ENCODE results near the gene LIN28B. TPM values are rescaled to one million over a fixed set of nuclear protein-coding genes. Genes with fewer than 3 reads are reported as not detected.
"Not testable (repeated sequence)": the region's sequence is repeated elsewhere in the genome, so short reads cannot be mapped to it uniquely, and the experiment has no call there.

The LIN28B gene
- polyA plus RNA-seq, 6 donors from 2014 or later, result not detected

DNA sequence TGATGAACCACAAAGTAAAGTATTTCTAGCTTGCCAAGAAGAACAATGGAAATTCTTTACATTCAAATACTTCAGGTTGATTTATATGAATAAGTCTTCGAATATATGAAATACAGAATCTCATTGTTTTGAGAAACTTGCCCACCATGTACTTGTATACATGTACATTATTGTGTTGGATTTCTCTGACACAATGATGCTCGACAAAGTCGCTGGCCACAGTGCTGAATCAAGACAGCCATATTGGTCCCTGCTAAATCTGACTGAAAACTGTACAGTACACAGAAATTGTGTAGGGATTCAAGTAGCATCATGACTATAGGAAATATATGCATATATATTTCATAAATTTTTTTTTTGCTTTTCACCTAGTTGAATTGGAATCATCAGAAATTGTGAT is 13.1 kb upstream of the LIN28B start:
- DNase-seq, result no peak
- Mint-ChIP-seq H3K4me1 (peaks cover 0 to 7% (median 4%) of the 10 kb centered on the region in 3 donors), H3K27me3 (peaks cover 23 to 32% (median 23%) of the 10 kb centered on the region in 3 donors), H3K4me3 (no peak overlapping the region), H3K27ac (no peak overlapping the region), H3K9me3 (peaks cover 0 to 22% (median 9%) of the 10 kb centered on the region in 7 donors), H3K36me3 (no peaks in the 10 kb centered on the region)
- no peak for ATAC-seq (ENCODE audit: low read depth in 2 of 2)

DNA sequence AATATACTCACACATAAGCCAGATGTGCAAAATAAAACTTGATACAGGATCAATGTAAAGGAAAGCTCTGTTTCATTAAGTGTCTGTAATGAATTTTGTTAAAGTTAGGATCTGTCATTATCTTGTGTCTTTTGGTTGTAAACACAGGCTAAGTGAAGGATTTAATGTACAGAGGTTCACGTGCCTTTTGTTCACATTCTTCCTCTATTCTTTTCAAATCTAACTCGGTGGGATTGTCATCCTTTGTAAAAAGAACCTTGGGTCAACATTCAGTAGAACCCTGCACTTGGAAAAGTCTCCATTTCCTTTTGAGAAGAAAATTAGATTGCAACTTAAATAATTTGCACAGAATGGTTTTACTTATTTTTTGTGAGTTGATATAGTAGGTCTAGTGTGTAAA is 7.7 kb upstream of the LIN28B start:
- DNase-seq (no peak), ATAC-seq (ENCODE audit: low read depth in 2 of 2) (no peak)
- Mint-ChIP-seq H3K4me3 (no peak overlapping the region), H3K36me3 (peaks cover 5 to 8% of the 10 kb centered on the region in 2 donors), H3K9me3 (peaks cover 3 to 11% (median 5%) of the 10 kb centered on the region in 7 donors), H3K27ac (no peak overlapping the region), H3K4me1 (peaks cover 0 to 5% (median 4%) of the 10 kb centered on the region in 3 donors), H3K27me3 (peaks cover 29 to 37% (median 34%) of the 10 kb centered on the region in 3 donors)

DNA sequence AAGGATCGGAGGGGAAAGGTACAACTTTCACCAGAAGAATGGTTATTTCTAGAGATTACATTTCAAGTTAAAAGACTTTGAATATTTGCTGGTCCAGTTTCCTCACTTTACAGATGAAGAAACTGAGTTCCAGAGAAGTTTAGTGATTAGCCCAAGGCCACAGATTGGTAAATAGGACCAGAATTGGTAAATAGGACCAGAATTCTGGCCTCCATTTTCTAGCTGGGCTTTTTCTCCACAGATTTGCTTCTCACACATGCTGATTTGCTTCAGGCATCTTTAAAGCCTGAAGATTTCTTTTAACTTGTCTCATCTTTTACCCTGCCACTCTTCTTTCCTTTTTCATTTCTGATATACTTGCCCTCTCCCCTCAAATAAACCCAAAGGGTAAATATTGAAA is 5.2 kb upstream of the LIN28B start:
- H3K9me3 Mint-ChIP-seq, result peaks cover 7 to 25% (median 9%) of the 10 kb centered on the region in 7 donors
- no peak overlapping the region for H3K27ac Mint-ChIP-seq
- H3K36me3 Mint-ChIP-seq, result peaks cover 5 to 8% of the 10 kb centered on the region in 2 donors
- peaks cover 52 to 59% (median 55%) of the 10 kb centered on the region in 3 donors for H3K27me3 Mint-ChIP-seq
- no peak overlapping the region for H3K4me3 Mint-ChIP-seq
- ATAC-seq (ENCODE audit: low read depth in 2 of 2) (no peak), DNase-seq (no peak)
- peaks cover 1 to 6% (median 5%) of the 10 kb centered on the region in 3 donors for H3K4me1 Mint-ChIP-seq

DNA sequence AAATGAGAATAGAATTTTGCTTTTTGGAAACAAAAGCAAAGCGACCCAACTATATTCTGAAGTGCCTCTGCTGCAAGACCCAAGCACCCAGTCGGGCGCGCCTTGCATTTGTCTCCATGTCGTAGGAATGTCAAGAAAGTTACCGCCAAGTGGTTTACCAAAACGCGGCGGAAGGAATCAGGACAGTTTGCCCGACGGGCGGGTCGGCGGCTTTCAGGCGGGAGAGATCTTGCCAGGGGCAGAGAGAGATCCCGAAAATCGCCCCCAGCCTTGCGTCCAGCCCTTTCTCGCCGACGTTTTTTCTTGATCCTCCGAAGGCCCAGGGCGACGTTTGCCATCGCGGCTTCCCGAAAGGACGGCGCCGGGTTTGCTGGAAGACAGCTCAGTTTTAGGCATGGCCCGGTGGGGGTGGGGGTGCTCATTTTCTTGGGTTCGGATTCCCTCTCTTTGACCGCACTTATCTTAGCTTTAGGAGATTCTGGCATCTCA is 4.0 kb upstream of the LIN28B start:
- Mint-ChIP-seq H3K4me3 (peak overlapping the region in 1 of 8 donors; percentile 65), H3K4me1 (peaks cover 6 to 19% (median 12%) of the 10 kb centered on the region in 3 donors), H3K27me3 (peaks cover 59 to 65% (median 63%) of the 10 kb centered on the region in 3 donors), H3K9me3 (peaks cover 8 to 34% (median 16%) of the 10 kb centered on the region in 7 donors), H3K27ac (peak overlapping the region in 1 of 6 donors; percentile 78), H3K36me3 (peaks cover 5 to 8% of the 10 kb centered on the region in 2 donors)
- no peak for ATAC-seq (ENCODE audit: low read depth in 2 of 2)
- no peak for DNase-seq

DNA sequence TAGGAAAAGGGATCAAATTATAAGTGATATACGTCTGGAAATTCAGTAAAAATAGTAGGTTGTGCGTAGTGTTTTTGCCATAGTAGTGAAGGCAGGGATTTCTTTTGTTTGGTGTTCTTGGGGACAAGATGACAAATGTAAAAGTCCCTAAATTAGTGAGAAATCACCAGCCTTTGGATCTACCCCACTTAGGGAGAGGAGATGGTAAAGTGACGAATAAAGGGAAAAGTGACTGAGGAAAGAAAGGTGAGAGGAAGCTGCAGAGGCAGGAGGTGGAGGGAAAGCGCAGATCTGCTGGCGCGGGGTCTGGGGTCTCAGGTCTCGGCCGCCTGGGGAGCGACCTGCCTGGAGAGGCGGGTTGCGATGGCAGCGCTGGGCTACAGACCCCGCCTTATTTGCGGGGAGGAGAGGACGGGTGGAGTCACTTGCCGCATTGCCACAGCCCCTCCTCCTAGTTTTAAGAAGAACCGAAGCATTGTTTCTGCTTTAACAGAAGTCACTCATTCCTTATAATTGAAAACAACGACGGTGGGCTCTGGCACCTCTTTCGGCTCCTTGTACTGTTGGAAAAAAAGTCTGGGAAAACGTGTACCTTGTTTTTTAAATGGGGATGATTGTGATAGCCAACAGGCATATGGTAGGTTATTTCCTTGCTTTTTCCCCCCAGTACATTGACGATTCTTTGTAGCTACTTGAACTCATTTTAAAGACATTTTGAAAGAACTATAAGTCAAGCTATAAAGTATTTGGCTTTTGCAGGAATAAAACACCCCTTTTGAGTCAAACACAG is 3.3 kb upstream of the LIN28B start:
- H3K4me1 Mint-ChIP-seq, result peaks cover 6 to 22% (median 12%) of the 10 kb centered on the region in 3 donors
- not testable (repeated sequence) for H3K4me3 Mint-ChIP-seq; DNase-seq; H3K36me3 Mint-ChIP-seq; ATAC-seq (ENCODE audit: low read depth in 2 of 2)
- H3K9me3 Mint-ChIP-seq, result peaks cover 8 to 37% (median 16%) of the 10 kb centered on the region in 7 donors
- H3K27ac Mint-ChIP-seq, result peak overlapping the region in 1 of 6 donors; percentile 34
- peaks cover 63 to 70% (median 68%) of the 10 kb centered on the region in 3 donors for H3K27me3 Mint-ChIP-seq

DNA sequence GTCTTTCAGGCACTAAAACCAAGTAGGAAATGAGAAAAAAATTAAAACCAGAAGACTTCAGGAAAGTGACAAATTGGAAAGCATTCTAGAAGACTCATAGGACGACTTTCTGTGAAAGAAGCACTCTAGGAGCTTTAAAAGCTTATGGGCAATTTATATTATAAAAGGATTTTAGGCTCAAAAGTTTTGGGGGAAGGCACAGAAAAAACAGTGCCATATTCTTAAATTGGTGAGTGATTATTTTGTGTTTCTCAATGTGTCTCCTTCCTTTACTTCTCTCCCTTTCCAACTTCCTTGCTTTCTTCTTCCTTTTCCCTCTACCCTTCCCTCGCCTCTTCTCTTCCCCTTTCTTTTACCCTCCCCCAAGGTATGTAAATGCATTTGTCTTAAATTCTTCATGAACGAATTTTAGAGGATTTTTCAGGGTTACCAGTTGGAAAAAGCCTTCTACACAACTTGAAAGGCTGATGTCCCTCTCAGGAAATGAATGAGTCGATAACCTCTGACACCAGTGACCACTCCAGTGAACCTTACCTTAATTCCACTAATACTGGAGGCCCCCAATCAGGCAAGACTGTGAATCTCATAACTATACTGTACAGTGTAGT is 2.6 kb upstream of the LIN28B start:
- ATAC-seq (ENCODE audit: low read depth in 2 of 2) (no peak), DNase-seq (no peak)
- Mint-ChIP-seq H3K9me3 (peaks cover 8 to 37% (median 16%) of the 10 kb centered on the region in 7 donors), H3K4me3 (no peak overlapping the region), H3K4me1 (peaks cover 6 to 22% (median 12%) of the 10 kb centered on the region in 3 donors), H3K27me3 (peaks cover 66 to 73% (median 71%) of the 10 kb centered on the region in 3 donors), H3K27ac (no peak overlapping the region), H3K36me3 (peaks cover 5 to 8% of the 10 kb centered on the region in 2 donors)

DNA sequence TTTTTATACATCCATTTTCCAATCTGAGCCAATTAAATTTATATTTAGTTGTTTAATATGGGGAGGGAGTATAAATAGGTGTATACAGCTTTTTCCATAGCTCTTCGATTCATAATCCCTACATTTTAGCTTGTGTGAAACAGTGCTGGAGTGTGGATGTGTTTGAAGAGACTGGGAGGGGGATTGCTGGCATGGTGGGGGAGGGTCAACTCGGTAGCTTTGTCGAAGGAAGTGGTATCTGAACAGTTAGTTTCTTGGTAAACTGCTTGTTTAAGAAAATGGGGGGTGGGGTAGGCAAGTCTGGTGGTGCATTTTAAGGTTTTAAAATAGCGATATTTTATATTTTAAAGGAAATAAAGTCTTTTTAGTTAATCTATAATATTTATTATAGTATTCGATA is 1.4 kb upstream of the LIN28B start:
- H3K27ac Mint-ChIP-seq, result no peak overlapping the region
- H3K4me3 Mint-ChIP-seq, result no peak overlapping the region
- H3K9me3 Mint-ChIP-seq, result peaks cover 8 to 37% (median 16%) of the 10 kb centered on the region in 7 donors
- no peak for ATAC-seq (ENCODE audit: low read depth in 2 of 2)
- peaks cover 66 to 74% (median 68%) of the 10 kb centered on the region in 3 donors for H3K27me3 Mint-ChIP-seq
- peaks cover 6 to 22% (median 12%) of the 10 kb centered on the region in 3 donors for H3K4me1 Mint-ChIP-seq
- no peak for DNase-seq
- peaks cover 5 to 8% of the 10 kb centered on the region in 2 donors for H3K36me3 Mint-ChIP-seq

DNA sequence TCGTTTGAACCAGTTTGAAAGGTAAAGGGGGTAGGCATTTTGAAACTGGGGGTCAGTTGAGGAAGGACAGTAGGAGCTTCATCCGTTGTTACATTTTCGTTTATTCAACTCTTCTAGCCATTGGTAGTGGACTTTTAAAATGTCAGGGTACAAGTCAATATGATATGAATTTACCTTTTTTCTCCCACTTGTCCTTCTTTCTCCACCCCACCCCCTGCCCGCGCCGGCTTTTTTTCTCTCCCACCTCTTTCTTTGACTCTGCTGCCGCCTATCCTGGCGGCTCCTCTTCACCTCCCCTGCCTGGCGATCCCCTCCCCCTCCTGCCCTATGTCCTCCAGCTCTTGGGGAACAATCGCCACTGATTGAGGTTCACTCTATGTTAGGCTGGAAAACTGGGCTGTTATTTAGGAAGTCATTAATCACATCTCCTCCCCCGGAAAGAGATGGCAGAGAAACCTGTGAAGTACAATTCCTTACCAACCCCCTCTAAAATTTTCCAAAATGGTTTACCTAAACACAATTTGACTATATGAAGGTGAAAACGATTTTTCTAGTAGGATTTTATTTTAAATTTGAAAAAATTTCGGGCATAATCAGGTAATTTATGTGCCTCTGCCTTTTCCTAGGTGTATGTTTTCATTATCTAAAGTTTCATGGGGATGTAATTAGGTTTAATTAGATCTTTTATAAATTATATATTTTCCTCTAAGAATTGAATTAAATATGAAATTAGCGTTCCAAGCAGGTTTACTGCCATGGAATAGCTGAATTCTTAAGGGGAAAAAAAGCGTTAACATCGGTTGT is 778 bp upstream of the LIN28B start:
- ATAC-seq (ENCODE audit: low read depth in 2 of 2), result no peak
- H3K27ac Mint-ChIP-seq, result no peak overlapping the region

DNA sequence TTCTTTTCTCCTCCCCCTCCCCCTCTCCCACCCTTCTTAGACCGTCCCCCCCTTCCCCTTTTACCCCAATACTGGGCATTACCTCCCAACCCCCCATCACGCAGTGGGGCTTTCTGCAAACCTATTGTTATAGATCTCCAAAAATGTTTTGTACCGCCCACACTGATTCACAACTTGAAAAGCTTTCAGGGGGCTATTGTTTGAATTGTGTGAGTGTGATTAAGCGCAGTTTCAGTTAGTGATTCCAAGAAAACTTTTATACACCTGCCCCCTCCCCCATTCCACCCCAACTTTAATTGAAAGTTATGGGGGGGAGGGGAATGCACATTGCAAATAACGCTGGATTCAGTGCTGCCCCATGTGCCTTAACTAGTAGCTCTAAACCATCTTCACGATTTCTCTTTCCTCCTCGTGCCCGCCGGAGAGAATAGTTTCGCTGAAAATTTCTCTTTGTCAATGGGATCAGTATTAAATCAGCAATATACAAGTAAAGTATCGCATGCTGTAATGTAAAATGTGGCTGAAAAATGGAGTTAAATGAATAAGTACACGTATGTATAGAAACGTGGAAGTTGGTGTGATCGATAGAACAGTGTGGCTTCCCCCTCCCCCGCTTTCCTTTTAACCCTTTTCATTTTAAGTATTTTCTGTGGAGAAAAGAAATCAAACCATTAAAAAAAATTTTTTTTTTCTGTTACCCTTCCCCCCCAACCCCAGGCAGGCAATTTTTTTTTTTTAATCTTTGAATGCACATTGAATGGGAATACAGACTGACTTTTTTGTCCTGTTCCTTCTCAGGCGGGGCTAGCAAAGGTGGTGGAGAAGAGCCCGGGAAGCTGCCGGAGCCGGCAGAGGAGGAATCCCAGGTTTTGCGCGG is 632 bp downstream of the LIN28B start:
- H3K36me3 Mint-ChIP-seq, result peaks cover 5 to 8% of the 10 kb centered on the region in 2 donors

More for the DNA sequence above, 778 bp upstream of the LIN28B start:
- Mint-ChIP-seq H3K27me3 (peaks cover 63 to 72% (median 66%) of the 10 kb centered on the region in 3 donors), H3K4me1 (peaks cover 6 to 22% (median 12%) of the 10 kb centered on the region in 3 donors), H3K4me3 (no peak overlapping the region), H3K9me3 (peaks cover 8 to 37% (median 16%) of the 10 kb centered on the region in 7 donors), H3K36me3 (peaks cover 5 to 8% of the 10 kb centered on the region in 2 donors)
- DNase-seq, result no peak

DNA sequence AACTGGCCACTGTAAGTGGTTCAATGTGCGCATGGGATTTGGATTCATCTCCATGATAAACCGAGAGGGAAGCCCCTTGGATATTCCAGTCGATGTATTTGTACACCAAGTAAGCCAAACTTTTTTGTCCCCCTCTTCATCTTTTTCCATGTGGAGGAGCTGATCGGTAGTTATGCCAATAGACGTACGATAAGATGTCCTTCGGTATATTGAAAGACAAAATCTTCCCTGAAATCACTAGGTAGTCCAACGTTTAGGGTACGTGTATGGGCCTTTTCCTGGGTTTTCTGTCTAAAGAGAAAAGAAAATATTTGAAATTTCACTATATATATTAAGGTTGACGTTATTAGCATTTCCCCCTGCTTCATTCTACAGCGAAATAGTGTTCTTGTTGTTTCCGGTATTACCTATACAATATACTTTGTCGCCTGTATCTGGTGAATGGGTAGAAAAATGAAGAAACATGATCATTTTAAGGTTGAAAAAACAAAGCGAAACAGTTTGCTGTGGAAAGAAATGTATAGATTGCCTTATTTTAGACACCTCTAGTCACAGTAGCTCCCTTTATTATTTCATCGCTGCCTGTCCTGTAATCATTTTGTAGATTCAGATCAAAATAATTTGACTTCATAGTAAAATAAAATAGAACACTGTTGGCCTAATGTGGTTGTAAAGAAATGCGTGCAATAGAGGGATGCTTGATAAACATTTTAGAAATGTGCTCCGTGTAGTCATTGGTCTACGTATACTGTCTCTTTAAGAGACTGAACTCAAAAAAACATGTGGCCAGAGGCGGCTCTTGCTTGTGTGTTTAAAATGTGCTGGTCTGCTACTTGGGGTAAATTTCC is 1.5 kb downstream of the LIN28B start:
- Mint-ChIP-seq H3K27me3 (peaks cover 53 to 58% (median 57%) of the 10 kb centered on the region in 3 donors), H3K4me1 (peaks cover 6 to 19% (median 9%) of the 10 kb centered on the region in 3 donors), H3K9me3 (peaks cover 6 to 28% (median 11%) of the 10 kb centered on the region in 7 donors), H3K4me3 (peak overlapping the region in 1 of 8 donors; percentile 9), H3K27ac (no peak overlapping the region), H3K36me3 (peaks cover 1 to 3% of the 10 kb centered on the region in 2 donors)
- no peak for ATAC-seq (ENCODE audit: low read depth in 2 of 2)
- no peak for DNase-seq

More for the DNA sequence above, 632 bp downstream of the LIN28B start:
- H3K4me3 Mint-ChIP-seq, result peak overlapping the region in 2 of 8 donors; percentile 48 to 84
- H3K4me1 Mint-ChIP-seq, result peaks cover 6 to 22% (median 12%) of the 10 kb centered on the region in 3 donors
- H3K27ac Mint-ChIP-seq, result peak overlapping the region in 1 of 6 donors; percentile 47
- DNase-seq (no peak), ATAC-seq (ENCODE audit: low read depth in 2 of 2) (no peak)
- peaks cover 56 to 65% (median 63%) of the 10 kb centered on the region in 3 donors for H3K27me3 Mint-ChIP-seq
- H3K9me3 Mint-ChIP-seq, result peaks cover 8 to 32% (median 16%) of the 10 kb centered on the region in 7 donors

DNA sequence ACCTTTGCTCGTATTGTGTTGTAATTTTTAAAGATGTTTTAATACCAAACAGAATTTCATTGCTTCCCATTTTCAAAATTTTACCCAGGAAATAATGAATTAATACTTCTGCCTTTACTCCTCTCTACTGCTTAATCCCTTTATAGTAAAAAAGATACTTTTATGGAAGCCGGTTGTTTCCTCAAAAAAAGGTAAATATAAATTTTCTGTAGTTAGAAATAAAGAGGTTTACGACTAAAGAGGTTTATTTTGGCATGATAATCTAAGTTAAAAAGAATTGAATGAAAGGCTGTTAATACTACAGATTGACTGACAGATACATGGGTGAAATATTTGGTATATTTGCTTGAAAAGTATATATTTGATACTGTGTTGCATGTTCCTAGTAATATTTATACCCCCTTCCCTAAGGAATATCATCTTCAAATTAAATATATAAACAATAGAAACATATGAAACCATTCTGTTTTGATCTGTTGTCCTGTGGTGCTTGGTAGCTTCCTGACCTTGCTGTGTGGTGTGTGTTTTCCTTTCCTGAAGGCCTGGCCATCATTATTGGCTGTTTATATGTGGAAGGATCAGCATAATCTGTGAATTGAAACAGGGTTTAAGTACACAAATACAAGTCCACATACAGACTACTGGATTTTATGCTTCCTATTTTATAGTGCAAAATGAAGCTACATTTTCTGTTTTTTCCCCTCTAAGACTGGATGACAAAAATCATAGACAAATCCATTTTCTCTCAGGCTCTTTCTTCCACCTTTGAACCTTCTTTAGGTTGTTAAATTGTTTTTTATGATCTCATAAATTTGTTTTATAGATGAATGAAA is 2.3 kb downstream of the LIN28B start:
- peaks cover 6 to 16% (median 8%) of the 10 kb centered on the region in 3 donors for H3K4me1 Mint-ChIP-seq
- DNase-seq (no peak), ATAC-seq (ENCODE audit: low read depth in 2 of 2) (no peak)
- H3K27me3 Mint-ChIP-seq, result peaks cover 44 to 49% (median 48%) of the 10 kb centered on the region in 3 donors
- H3K4me3 Mint-ChIP-seq, result no peak overlapping the region
- no peaks in the 10 kb centered on the region for H3K36me3 Mint-ChIP-seq
- peaks cover 3 to 25% (median 10%) of the 10 kb centered on the region in 7 donors for H3K9me3 Mint-ChIP-seq
- H3K27ac Mint-ChIP-seq, result no peak overlapping the region
